WTC11 (cell line): ENCODE measurements around the gene CAMTA1.

Source experiments
- AFF4 ChIP-seq: sonication (generic); formaldehyde crosslinking; IDR thresholded peaks from 2 replicates; pipeline ENCODE4 v1.8.1; 2023; ENCODE audit warnings: mild to moderate bottlenecking, missing genetic modification reagents, borderline replicate concordance
- CBFB ChIP-seq: sonication (generic); formaldehyde crosslinking; IDR thresholded peaks from 2 replicates; pipeline ENCODE4 v1.8.1; 2022; ENCODE audit warnings: mild to moderate bottlenecking, low read depth, missing genetic modification reagents
- CTCF ChIP-seq: fragments of 200-600 bp; IDR thresholded peaks from 2 replicates; pipeline ENCODE4 v1.8.0; 2022; ENCODE audit warnings: antibody characterized with exemption
- EMX1 ChIP-seq: fragments of 250-450 bp; sonication (Bioruptor Pico); IDR thresholded peaks from 2 replicates; pipeline ENCODE4 v1.8.0; 2021; ENCODE audit warnings: mild to moderate bottlenecking
- MAX ChIP-seq: sonication (generic); formaldehyde crosslinking; IDR thresholded peaks from 2 replicates; pipeline ENCODE4 v1.8.0; 2022; ENCODE audit warnings: mild to moderate bottlenecking, missing genetic modification reagents
- SMAD3 ChIP-seq: sonication (generic); formaldehyde crosslinking; IDR thresholded peaks from 2 replicates; pipeline ENCODE4 v1.8.0; 2022; ENCODE audit warnings: missing genetic modification reagents, mild to moderate bottlenecking, borderline replicate concordance
- USF2 ChIP-seq: sonication (generic); formaldehyde crosslinking; IDR thresholded peaks from 2 replicates; pipeline ENCODE4 v1.8.1; 2023; ENCODE audit warnings: mild to moderate bottlenecking, missing genetic modification reagents, moderate library complexity
- ZMAT4 ChIP-seq: fragments of 250-450 bp; sonication (Bioruptor Pico); IDR thresholded peaks from 2 replicates; pipeline ENCODE4 v1.9.0; 2021; ENCODE audit warnings: mild to moderate bottlenecking
- ZNF232 ChIP-seq: sonication (generic); formaldehyde crosslinking; IDR thresholded peaks from 2 replicates; pipeline ENCODE4 v1.8.0; 2022; ENCODE audit warnings: mild to moderate bottlenecking, missing genetic modification reagents
- ZNF512 ChIP-seq: sonication (generic); formaldehyde crosslinking; IDR thresholded peaks from 2 replicates; pipeline ENCODE4 v1.8.1; 2022; ENCODE audit warnings: missing genetic modification reagents, borderline replicate concordance

- TF ChIP-seq USF2 (CRISPR knock-in tag): no peak
- TF ChIP-seq ZMAT4 (CRISPR knock-in tag): no peak
- no peak for TF ChIP-seq SMAD3
- no peak for TF ChIP-seq MAX (CRISPR knock-in tag)
- no peak for TF ChIP-seq EMX1 (CRISPR knock-in tag)
- TF ChIP-seq CTCF: no peak
- no peak for TF ChIP-seq CBFB
- TF ChIP-seq AFF4 (CRISPR knock-in tag): no peak
- TF ChIP-seq ZNF232 (CRISPR knock-in tag): no peak
- no peak for TF ChIP-seq ZNF512 (CRISPR knock-in tag)
Observed at GRCh38 chr1:7290971-7291970, 506.0 kb downstream of the CAMTA1 start.
